WTC11 (cell line): ENCODE measurements around the gene PACS1.

Source experiments
- AFF4 ChIP-seq: sonication (generic); formaldehyde crosslinking; IDR thresholded peaks from 2 replicates; pipeline ENCODE4 v1.8.1; 2023; ENCODE audit warnings: mild to moderate bottlenecking, missing genetic modification reagents, borderline replicate concordance
- ATF2 ChIP-seq: sonication (generic); formaldehyde crosslinking; IDR thresholded peaks from 2 replicates; pipeline ENCODE4 v1.8.1; 2022; ENCODE audit warnings: low read depth, missing genetic modification reagents, borderline replicate concordance
- CTCF ChIP-seq: fragments of 200-600 bp; IDR thresholded peaks from 2 replicates; pipeline ENCODE4 v1.8.0; 2022; ENCODE audit warnings: antibody characterized with exemption
- FOXK1 ChIP-seq: sonication (generic); formaldehyde crosslinking; IDR thresholded peaks from 2 replicates; pipeline ENCODE4 v1.8.0; 2022; ENCODE audit warnings: mild to moderate bottlenecking, moderate library complexity, missing genetic modification reagents
- JUN ChIP-seq: sonication (generic); formaldehyde crosslinking; IDR thresholded peaks from 2 replicates; pipeline ENCODE4 v1.8.0; 2023; ENCODE audit warnings: mild to moderate bottlenecking, missing genetic modification reagents
- MYBL2 ChIP-seq: sonication (generic); formaldehyde crosslinking; IDR thresholded peaks from 2 replicates; pipeline ENCODE4 v1.8.1; 2023; ENCODE audit warnings: mild to moderate bottlenecking, moderate library complexity, missing genetic modification reagents
- NR2C2 ChIP-seq: sonication (generic); formaldehyde crosslinking; IDR thresholded peaks from 2 replicates; pipeline ENCODE4 v1.8.0; 2022; ENCODE audit warnings: mild to moderate bottlenecking, missing genetic modification reagents
- STAT6 ChIP-seq: sonication (generic); formaldehyde crosslinking; conservative IDR thresholded peaks from 2 replicates; pipeline ENCODE4 v1.8.1; 2023; ENCODE audit warnings: mild to moderate bottlenecking, low read depth, missing genetic modification reagents, moderate library complexity
- TEAD4 ChIP-seq: sonication (generic); formaldehyde crosslinking; IDR thresholded peaks from 2 replicates; pipeline ENCODE4 v1.8.0; 2022; ENCODE audit warnings: mild to moderate bottlenecking, missing genetic modification reagents
- ZNF416 ChIP-seq: fragments of 250-450 bp; sonication (Bioruptor Pico); IDR thresholded peaks from 2 replicates; pipeline ENCODE4 v1.9.0; 2021; ENCODE audit warnings: mild to moderate bottlenecking, inconsistent platforms
- ZNF512 ChIP-seq: sonication (generic); formaldehyde crosslinking; IDR thresholded peaks from 2 replicates; pipeline ENCODE4 v1.8.1; 2022; ENCODE audit warnings: missing genetic modification reagents, borderline replicate concordance

- no peak for TF ChIP-seq CTCF
- TF ChIP-seq AFF4 (CRISPR knock-in tag), result no peak
- no peak for TF ChIP-seq ZNF416 (CRISPR knock-in tag)
- TF ChIP-seq NR2C2 (CRISPR knock-in tag), result no peak
- no peak for TF ChIP-seq ATF2
- TF ChIP-seq TEAD4 (CRISPR knock-in tag), result no peak
- no peak for TF ChIP-seq ZNF512 (CRISPR knock-in tag)
- no peak for TF ChIP-seq JUN (CRISPR knock-in tag)
- TF ChIP-seq FOXK1 (CRISPR knock-in tag), result no peak
- TF ChIP-seq MYBL2 (CRISPR knock-in tag), result no peak
- TF ChIP-seq STAT6, result no peak
These were observed 90.6 kb downstream of the PACS1 start for GRCh38 chr11:66160709-66161108.
